Measurements from ENCODE around the gene CFAP61.
"Not testable (repeated sequence)": the region's sequence is repeated elsewhere in the genome, so short reads cannot be mapped to it uniquely, and the experiment has no call there.

The CFAP61 gene

DNA sequence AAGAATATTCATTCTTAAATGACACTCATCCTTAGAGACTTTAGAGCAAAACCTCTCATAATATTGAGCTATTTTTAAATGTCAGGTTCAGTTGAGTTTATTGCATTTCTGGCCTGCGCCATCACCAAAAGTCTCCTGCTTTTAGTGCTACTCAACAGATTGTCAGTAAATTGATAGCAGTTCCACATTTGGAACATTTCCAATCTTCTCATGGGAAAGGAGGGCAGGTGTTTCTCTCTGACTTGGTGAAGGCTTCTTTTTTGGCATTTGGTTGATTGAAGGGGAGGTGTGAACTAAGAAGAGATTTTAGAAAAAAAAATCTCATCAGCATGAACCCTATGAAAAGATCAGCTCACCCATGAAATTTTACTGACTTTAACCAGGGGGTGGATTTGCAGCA, 189.6 kb downstream of the CFAP61 start:
- TF ChIP-seq, protein P1, sequence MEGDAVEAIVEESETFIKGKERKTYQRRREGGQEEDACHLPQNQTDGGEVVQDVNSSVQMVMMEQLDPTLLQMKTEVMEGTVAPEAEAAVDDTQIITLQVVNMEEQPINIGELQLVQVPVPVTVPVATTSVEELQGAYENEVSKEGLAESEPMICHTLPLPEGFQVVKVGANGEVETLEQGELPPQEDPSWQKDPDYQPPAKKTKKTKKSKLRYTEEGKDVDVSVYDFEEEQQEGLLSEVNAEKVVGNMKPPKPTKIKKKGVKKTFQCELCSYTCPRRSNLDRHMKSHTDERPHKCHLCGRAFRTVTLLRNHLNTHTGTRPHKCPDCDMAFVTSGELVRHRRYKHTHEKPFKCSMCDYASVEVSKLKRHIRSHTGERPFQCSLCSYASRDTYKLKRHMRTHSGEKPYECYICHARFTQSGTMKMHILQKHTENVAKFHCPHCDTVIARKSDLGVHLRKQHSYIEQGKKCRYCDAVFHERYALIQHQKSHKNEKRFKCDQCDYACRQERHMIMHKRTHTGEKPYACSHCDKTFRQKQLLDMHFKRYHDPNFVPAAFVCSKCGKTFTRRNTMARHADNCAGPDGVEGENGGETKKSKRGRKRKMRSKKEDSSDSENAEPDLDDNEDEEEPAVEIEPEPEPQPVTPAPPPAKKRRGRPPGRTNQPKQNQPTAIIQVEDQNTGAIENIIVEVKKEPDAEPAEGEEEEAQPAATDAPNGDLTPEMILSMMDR (IDR thresholded peaks at IDR 0.05; ENCODE audit: low read depth, low read length) = no peak
- TF ChIP-seq MYC (IDR thresholded peaks at IDR 0.05; ENCODE audit: low read depth, low read length) = no peak
- TF ChIP-seq POLR2A (IDR thresholded peaks at IDR 0.05; ENCODE audit: extremely low read depth, insufficient read length) = no peak
- TF ChIP-seq, protein P2, sequence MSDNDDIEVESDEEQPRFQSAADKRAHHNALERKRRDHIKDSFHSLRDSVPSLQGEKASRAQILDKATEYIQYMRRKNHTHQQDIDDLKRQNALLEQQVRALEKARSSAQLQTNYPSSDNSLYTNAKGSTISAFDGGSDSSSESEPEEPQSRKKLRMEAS (IDR thresholded peaks at IDR 0.05; ENCODE audit: low read depth, low read length) = no peak
- DNase-seq (ENCODE audit: low read depth) = no peak
- H3K4me3 ChIP-seq (ENCODE audit: low read depth, low read length) = no peak overlapping the region

DNA sequence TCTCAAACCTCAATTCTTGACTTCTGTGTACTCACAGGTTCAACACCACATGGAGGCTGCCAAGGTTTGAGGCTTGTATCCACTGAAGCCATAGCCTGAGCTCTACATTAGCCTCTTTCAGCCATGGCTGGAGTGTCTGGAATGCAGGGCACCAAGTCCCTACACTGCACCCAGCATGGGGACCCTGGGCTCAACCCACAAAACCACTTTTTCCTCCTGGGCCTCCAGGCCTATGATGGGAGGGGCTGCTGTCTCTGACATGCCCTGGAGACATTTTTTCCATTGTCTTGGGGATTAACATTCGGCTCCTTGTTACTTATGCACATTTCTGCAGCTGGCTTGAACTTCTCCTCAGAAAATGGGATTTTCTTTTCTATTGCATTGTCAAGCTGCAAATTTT, 192.1 kb downstream of the CFAP61 start:
- DNase-seq (ENCODE audit: low read depth) = not testable (repeated sequence)

DNA sequence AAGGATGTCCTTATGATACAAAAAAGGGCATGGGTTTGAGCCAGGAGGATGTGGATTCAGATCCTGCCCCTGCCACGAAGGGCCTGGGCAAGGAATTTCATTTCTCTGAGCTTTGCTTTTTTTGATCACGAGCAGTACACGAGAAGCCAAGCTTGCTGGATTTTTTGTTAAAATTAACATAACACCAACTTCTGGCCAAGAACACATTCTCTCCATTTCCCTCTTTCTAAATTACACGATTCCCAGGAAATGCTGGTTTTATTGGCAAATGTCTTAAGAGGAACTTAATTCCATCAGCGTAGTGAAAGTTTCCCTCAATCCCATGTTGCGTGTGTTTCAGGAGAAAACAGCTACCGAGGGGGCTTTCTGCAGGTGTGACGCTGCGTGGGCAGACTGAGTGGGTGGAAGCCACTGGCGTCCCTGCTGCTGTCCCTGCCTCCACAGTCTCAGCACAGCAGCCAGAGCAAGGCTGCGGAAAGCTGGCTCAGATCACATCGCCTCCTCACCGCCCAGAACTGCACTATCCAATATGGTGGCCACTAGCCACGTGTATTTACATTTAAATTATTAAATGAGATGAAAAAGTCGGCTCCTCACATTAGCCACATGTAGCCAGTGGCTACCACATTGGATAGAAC, 194.8 kb downstream of the CFAP61 start:
- H3K4me3 ChIP-seq (ENCODE audit: low read depth, low read length) = no peak overlapping the region
- TF ChIP-seq POLR2A (IDR thresholded peaks at IDR 0.05; ENCODE audit: extremely low read depth, insufficient read length) (no peak), MYC (IDR thresholded peaks at IDR 0.05; ENCODE audit: low read depth, low read length) (no peak)
- TF ChIP-seq, protein P1 (IDR thresholded peaks at IDR 0.05; ENCODE audit: low read depth, low read length) = no peak
- TF ChIP-seq, protein P2 (IDR thresholded peaks at IDR 0.05; ENCODE audit: low read depth, low read length) = no peak
- DNase-seq (ENCODE audit: low read depth) = no peak

More for the DNA sequence above, 192.1 kb downstream of the CFAP61 start:
- not testable (repeated sequence) for H3K4me3 ChIP-seq (ENCODE audit: low read depth, low read length)

DNA sequence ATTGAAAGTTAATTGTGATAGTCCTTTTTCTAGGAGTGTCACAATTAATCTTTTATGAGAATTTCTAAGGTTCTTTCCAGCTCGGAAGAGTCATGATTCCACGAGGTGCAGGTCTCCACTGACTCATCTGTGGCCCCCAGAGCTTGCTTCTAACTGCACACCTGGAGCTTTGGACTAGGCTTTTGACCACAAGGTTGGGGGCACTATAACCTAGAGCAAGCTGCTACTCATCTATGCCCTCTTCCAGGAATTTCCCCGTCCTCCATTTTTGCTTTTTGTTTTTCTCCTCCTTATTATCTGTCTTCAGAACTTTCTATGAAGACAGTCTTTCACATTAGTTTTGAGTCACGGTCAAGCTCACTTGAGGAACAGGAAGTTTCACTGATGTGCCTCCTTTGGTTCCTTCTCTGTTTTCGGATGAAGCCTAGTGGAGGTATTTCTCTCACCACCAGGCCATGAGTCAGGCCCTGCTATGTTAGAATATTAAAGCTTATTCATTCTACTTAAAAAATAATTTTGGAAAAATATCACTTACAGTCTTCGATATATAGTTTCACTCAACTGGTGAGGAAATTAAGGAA, 196.4 kb downstream of the CFAP61 start:
- no peak overlapping the region for H3K4me3 ChIP-seq (ENCODE audit: low read depth, low read length)
- no peak for DNase-seq (ENCODE audit: low read depth)
- TF ChIP-seq POLR2A (IDR thresholded peaks at IDR 0.05; ENCODE audit: extremely low read depth, insufficient read length) (no peak), MYC (IDR thresholded peaks at IDR 0.05; ENCODE audit: low read depth, low read length) (no peak)
- TF ChIP-seq, protein P1 (IDR thresholded peaks at IDR 0.05; ENCODE audit: low read depth, low read length) = no peak

DNA sequence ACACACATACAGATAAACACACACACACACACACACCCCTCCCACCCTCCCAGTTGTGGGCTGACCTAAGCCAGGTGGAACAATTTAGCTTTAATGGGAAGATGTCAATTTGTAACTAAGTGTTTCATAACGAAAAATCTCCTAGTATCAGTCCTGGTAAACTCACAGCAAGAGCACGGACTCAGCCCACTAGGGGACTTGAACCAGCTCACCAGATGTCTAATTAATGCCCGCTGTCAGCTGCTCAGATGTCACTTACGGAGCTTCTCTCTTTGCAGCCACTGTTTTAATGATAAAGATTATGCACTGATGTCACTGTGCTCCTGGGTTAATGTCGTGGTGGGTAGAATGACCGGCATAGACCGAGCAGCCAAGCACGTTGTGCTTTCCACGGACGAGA, 199.0 kb downstream of the CFAP61 start:
- no peak for DNase-seq (ENCODE audit: low read depth)
- TF ChIP-seq MYC (IDR thresholded peaks at IDR 0.05; ENCODE audit: low read depth, low read length) (no peak), POLR2A (IDR thresholded peaks at IDR 0.05; ENCODE audit: extremely low read depth, insufficient read length) (no peak)
- TF ChIP-seq, protein P2 (IDR thresholded peaks at IDR 0.05; ENCODE audit: low read depth, low read length) = no peak
- TF ChIP-seq, protein P1 (IDR thresholded peaks at IDR 0.05; ENCODE audit: low read depth, low read length) = no peak
- no peak overlapping the region for H3K4me3 ChIP-seq (ENCODE audit: low read depth, low read length)

DNA sequence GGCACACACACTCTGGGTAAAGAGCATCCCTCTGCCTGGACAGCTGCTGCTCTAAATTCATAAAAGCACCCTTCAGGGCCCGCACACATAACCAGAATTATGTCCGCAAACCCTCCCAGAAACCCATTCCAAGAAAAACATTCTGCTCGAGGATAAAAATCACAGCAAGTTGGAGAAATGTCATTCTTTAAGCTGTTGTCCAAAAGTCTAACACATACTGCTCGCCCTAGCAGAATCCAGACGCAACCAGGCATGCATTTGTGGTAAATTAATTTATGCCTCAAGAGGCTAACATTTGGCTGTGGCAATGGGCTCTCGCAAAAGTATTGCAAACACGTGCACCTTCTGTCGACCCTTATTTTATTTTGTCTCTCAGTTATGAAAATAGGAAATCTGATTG, 199.5 kb downstream of the CFAP61 start:
- TF ChIP-seq POLR2A (IDR thresholded peaks at IDR 0.05; ENCODE audit: extremely low read depth, insufficient read length) (no peak), MYC (IDR thresholded peaks at IDR 0.05; ENCODE audit: low read depth, low read length) (no peak)
- TF ChIP-seq, protein P2 (IDR thresholded peaks at IDR 0.05; ENCODE audit: low read depth, low read length) = no peak
- TF ChIP-seq, protein P1 (IDR thresholded peaks at IDR 0.05; ENCODE audit: low read depth, low read length) = no peak
- no peak overlapping the region for H3K4me3 ChIP-seq (ENCODE audit: low read depth, low read length)
- DNase-seq (ENCODE audit: low read depth) = no peak

Data from NB4 (cell line).